HG03354 (cell line): ENCODE results near the gene ANKRD52.

Experiments
- ATAC-seq: cut with Tn5 transposase; IDR thresholded peaks from one replicate; pipeline ENCODE4 v1.9.1; 2021; ENCODE audit warnings: mild to moderate bottlenecking; ENCODE audit not compliant: unreplicated experiment, poor library complexity, severe bottlenecking

Gene ANKRD52

GRCh38 chr12:56189099-56189917 is 68.9 kb downstream of the ANKRD52 start, which contains the start of gene SMARCC2:
Gene SMARCC2 (minus strand): TSS chr12:56189483. CDS start chr12:56189461, 22 bp downstream.
- ATAC-seq = peak; percentile 75

GRCh38 chr12:56188778-56189098 is 69.4 kb downstream of the ANKRD52 start:
- peak; percentile 10 for ATAC-seq

GRCh38 chr12:56188131-56188777 is 69.9 kb downstream of the ANKRD52 start:
- ATAC-seq = no peak
